Left ventricle myocardium inferior (tissue), 1 donor: ENCODE results near the gene PPFIA4. TPM values are rescaled to one million over a fixed set of nuclear protein-coding genes. Genes with fewer than 3 reads are reported as not detected.

Experiments used
- DNase-seq: peaks from one replicate; pipeline ENCODE4 v3.0.0-alpha.2; 2020
- H3K27ac ChIP-seq: fragments of 200-600 bp; replicated peaks from 2 replicates; pipeline ENCODE4 v1.8.0; 2021
- H3K27me3 ChIP-seq: fragments of 200-600 bp; 2 replicates; pipeline ENCODE4 v1.8.0; 2021; ENCODE audit warnings: low read depth
- H3K36me3 ChIP-seq: fragments of 200-600 bp; 2 replicates; pipeline ENCODE4 v1.8.0; 2021
- H3K4me1 ChIP-seq: fragments of 200-600 bp; 2 replicates; pipeline ENCODE4 v1.8.0; 2021
- H3K4me3 ChIP-seq: fragments of 200-600 bp; 2 replicates; pipeline ENCODE4 v1.8.0; 2021; ENCODE audit warnings: mild to moderate bottlenecking, moderate library complexity
- H3K9me3 ChIP-seq: fragments of 200-600 bp; replicated peaks from 2 replicates; pipeline ENCODE4 v1.8.0; 2021
- intact Hi-C: fragments of 100-400 bp; cut with micrococcal nuclease; formaldehyde crosslinking; loops from one replicate; pipeline ENCODE4 v1.11.0; 2022
- total RNA-seq: library from RNA; stranded (reverse); fragmentation: NEBNext Ultra II Directional; extraction: Animal tissue kit (Norgen Biotek cat#: 25700); gene quantifications from one replicate; pipeline ENCODE4 v1.2.1, GENCODE V29; 2021
- TF ChIP-seq, protein P1 (sequence below): fragments of 200-600 bp; IDR thresholded peaks from 2 replicates; pipeline ENCODE4 v1.8.0; 2021; ENCODE audit warnings: antibody characterized with exemption, mild to moderate bottlenecking, borderline replicate concordance
- donor health status: DM: no; HTN: yes; CAD: no; lungs with severe emphysema.

PPFIA4 gene
- total RNA-seq, 1 donor from 2014 or later = 24.8 TPM

DNA sequence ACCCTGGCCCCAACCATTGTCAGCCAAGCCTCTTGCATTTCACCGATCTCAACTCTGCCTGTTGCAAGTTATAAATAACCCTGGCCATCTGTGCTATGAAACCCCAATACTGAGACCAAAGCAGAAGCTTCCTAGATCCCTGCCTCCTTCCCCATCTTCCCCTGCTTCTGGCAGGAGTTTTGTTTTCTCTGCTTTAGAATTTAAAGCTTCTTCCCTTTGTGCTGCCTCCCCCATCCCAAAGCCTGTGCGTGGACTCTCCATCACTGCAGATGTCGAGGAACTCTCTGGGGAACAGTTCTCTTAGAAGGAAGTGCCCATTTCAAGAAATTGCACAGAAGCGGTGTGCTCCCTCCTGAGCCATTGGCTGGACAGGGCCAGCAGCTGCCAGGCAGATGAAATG lies 76.9 kb downstream of the PPFIA4 start:
- intact Hi-C loops = no loop called here

DNA sequence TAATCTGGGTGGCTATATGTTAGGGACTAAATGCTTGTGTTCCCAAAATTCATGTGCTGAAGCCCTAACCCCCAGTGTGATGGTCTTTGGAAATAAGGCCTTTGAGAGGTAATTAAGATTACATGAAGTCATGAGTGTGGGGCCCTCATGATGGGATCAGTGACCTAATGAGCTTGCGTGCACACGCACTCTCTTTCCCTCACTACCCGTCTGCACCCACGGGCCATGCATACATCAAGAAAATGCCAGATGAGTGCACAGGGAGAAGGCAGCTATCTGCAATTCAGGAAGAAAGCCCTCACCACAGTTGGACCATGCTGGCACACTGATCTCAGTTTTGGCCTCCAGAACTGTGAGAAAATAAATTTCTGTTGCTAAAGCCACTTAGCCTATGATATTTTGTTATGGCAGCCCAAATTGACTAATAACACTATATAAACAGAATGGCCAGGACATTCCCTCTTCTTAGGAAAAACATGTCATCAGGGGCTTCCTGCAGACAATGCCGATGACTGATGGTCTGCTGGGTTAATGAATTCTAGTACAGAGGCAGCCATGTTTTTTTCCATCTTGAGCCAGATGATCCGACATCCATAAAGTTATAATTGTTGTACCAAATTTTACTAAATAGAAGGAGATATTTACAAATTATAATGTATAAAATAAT lies 77.7 kb downstream of the PPFIA4 start:
- DNase-seq = no peak
- intact Hi-C loops = no loop called here
- Histone ChIP-seq H3K4me3 (no peak overlapping the region), H3K27ac (no peak overlapping the region), H3K27me3 (peaks cover 28% of the 10 kb centered on the region), H3K9me3 (peaks cover 15% of the 10 kb centered on the region), H3K36me3 (no peaks in the 10 kb centered on the region), H3K4me1 (no peaks in the 10 kb centered on the region)
- TF ChIP-seq, protein P1, sequence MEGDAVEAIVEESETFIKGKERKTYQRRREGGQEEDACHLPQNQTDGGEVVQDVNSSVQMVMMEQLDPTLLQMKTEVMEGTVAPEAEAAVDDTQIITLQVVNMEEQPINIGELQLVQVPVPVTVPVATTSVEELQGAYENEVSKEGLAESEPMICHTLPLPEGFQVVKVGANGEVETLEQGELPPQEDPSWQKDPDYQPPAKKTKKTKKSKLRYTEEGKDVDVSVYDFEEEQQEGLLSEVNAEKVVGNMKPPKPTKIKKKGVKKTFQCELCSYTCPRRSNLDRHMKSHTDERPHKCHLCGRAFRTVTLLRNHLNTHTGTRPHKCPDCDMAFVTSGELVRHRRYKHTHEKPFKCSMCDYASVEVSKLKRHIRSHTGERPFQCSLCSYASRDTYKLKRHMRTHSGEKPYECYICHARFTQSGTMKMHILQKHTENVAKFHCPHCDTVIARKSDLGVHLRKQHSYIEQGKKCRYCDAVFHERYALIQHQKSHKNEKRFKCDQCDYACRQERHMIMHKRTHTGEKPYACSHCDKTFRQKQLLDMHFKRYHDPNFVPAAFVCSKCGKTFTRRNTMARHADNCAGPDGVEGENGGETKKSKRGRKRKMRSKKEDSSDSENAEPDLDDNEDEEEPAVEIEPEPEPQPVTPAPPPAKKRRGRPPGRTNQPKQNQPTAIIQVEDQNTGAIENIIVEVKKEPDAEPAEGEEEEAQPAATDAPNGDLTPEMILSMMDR = no peak

More for the DNA sequence above, 76.9 kb downstream of the PPFIA4 start:
- Histone ChIP-seq H3K36me3 (no peaks in the 10 kb centered on the region), H3K4me3 (no peak overlapping the region), H3K9me3 (peaks cover 15% of the 10 kb centered on the region), H3K27me3 (peaks cover 21% of the 10 kb centered on the region), H3K4me1 (no peaks in the 10 kb centered on the region), H3K27ac (no peak overlapping the region)
- DNase-seq = no peak
- TF ChIP-seq, protein P1 = no peak

DNA sequence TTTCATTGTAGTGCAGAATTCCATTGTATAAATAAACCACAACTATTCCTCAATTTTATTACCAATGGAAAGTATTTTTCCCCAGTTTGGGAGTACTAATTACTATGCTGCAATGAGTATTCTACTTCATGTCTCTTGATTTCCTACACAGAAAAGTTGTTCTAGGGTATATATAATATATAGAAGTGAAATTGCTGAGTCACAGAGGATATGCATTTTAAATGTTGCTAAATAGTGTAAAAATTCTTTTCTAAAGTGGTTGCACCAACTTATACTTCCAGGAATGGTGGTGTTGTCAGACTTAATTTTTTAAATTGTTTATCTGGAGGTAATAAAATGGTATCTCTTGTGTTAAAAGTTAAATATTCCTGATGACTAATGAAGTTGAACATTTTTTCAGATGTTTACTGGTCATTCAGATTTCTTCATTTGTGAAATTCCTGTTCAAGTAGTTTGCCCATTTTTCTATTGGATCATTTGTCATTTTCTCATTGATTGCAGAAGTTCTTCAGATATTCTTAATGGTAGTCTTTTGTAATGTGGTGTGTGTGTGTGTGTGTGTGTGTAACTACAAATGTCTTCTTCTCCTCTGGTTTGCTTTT lies 78.6 kb downstream of the PPFIA4 start:
- peaks cover 15% of the 10 kb centered on the region for H3K9me3 ChIP-seq
- H3K27me3 ChIP-seq = peaks cover 34% of the 10 kb centered on the region
- DNase-seq = no peak
- no peaks in the 10 kb centered on the region for H3K4me1 ChIP-seq
- intact Hi-C loops = no loop called here
- TF ChIP-seq, protein P1 = no peak
- H3K36me3 ChIP-seq = no peaks in the 10 kb centered on the region
- no peak overlapping the region for H3K27ac ChIP-seq
- no peak overlapping the region for H3K4me3 ChIP-seq

DNA sequence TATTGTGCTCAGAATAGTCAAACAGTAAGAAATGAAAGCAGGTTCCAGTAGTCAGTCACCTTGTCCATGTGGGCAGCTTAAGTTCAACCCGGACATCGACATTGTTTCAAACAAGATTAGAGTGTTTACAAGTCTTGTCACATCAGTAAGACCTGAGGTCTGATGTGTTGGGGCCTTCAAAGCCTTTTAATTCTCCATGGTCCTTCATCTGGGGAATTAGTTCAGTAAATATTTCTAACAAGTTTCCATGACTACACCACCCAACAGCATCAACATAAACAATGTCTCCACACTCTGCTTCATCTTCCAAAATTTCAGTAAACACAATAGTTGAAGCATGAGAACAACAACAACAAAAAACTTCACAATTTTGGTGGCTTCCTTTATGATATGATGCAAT lies 86.2 kb downstream of the PPFIA4 start:
- H3K9me3 ChIP-seq = no peaks in the 10 kb centered on the region
- no peak for DNase-seq
- H3K4me3 ChIP-seq = no peak overlapping the region
- TF ChIP-seq, protein P1 = no peak
- intact Hi-C loops = loop anchor here (10.0 kb wide), 1 partner anchor 68 kb away; no protein-coding TSS in a partner anchor
- no peak overlapping the region for H3K27ac ChIP-seq
- no peaks in the 10 kb centered on the region for H3K4me1 ChIP-seq
- H3K36me3 ChIP-seq = no peaks in the 10 kb centered on the region
- H3K27me3 ChIP-seq = peaks cover 35% of the 10 kb centered on the region

DNA sequence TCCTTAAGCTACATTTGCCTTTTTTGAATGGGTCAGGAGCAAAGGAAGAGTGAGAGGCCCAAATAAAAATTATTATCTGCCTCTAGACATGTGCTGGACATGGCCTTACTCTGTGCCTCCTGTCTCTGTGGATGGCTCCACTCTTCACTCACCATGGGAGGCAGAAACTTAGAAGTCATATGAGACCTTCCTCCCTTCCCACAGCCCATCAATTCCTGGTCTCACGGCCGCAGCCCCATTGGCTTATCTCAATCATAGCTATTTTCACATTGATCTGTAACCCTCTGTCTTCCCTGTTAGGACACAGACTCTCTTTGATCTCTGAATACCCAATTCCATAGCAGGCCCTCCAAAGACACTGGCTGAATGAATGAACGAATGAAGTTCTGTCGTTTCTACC lies 87.0 kb downstream of the PPFIA4 start:
- Histone ChIP-seq H3K27ac (no peak overlapping the region), H3K36me3 (no peaks in the 10 kb centered on the region), H3K4me1 (peaks cover 7% of the 10 kb centered on the region), H3K4me3 (no peak overlapping the region), H3K9me3 (no peaks in the 10 kb centered on the region), H3K27me3 (peaks cover 35% of the 10 kb centered on the region)
- DNase-seq = no peak
- TF ChIP-seq, protein P1 = no peak
- intact Hi-C loops = loop anchor here (10.0 kb wide), 1 partner anchor 69 kb away; no protein-coding TSS in a partner anchor
